CD4-positive, alpha-beta T cell treated with Interleukin-12 subunit alpha and Interleukin-12 subunit beta, for 1 hour (primary cell): Measurements from ENCODE around the gene EPB41L4B.

Experiments used
- DNase-seq: peaks from one replicate; pipeline ENCODE4 v3.0.0-alpha.2; 2020

Gene EPB41L4B

GRCh38 chr9:109191746-109192145, 129.1 kb downstream of the EPB41L4B start:
- DNase-seq = no peak

- no peak for DNase-seq
These were observed 130.7 kb downstream of the EPB41L4B start for GRCh38 chr9:109190151-109190550.

GRCh38 chr9:109186857-109187520, 133.9 kb downstream of the EPB41L4B start:
- DNase-seq = no peak

GRCh38 chr9:109182940-109183798, 137.7 kb downstream of the EPB41L4B start:
- no peak for DNase-seq

GRCh38 chr9:109182550-109182939, 138.3 kb downstream of the EPB41L4B start:
- DNase-seq = no peak

- DNase-seq = peak; percentile 13
These were observed 139.6 kb downstream of the EPB41L4B start for GRCh38 chr9:109181284-109181683.

GRCh38 chr9:109179801-109180523, 140.9 kb downstream of the EPB41L4B start:
- no peak for DNase-seq

GRCh38 chr9:109176963-109177362, 143.9 kb downstream of the EPB41L4B start:
- DNase-seq = no peak

- no peak for DNase-seq
These were observed 144.5 kb downstream of the EPB41L4B start for GRCh38 chr9:109176386-109176785.

GRCh38 chr9:109172935-109173334, 147.9 kb downstream of the EPB41L4B start:
- DNase-seq = no peak

GRCh38 chr9:109171926-109172325, 148.9 kb downstream of the EPB41L4B start:
- no peak for DNase-seq

- no peak for DNase-seq
These were observed 152.7 kb downstream of the EPB41L4B start for GRCh38 chr9:109168170-109168569.

GRCh38 chr9:109167716-109168115, 153.1 kb downstream of the EPB41L4B start:
- DNase-seq = no peak

- no peak for DNase-seq
These were observed 153.9 kb downstream of the EPB41L4B start, which contains the start of gene FRRS1L for GRCh38 chr9:109166771-109167601. Gene FRRS1L (minus strand): TSS chr9:109167249. CDS start chr9:109167138, 111 bp downstream.

GRCh38 chr9:109166171-109166770, 154.6 kb downstream of the EPB41L4B start:
- DNase-seq = no peak

- DNase-seq = no peak
These were observed 156.8 kb downstream of the EPB41L4B start for GRCh38 chr9:109164042-109164441.

GRCh38 chr9:109163194-109163593, 157.7 kb downstream of the EPB41L4B start:
- DNase-seq = no peak

- DNase-seq = no peak
These were observed 158.2 kb downstream of the EPB41L4B start for GRCh38 chr9:109162677-109163076.

GRCh38 chr9:109161471-109161870, 159.4 kb downstream of the EPB41L4B start:
- no peak for DNase-seq

- no peak for DNase-seq
These were observed 161.3 kb downstream of the EPB41L4B start for GRCh38 chr9:109159583-109159982.

- no peak for DNase-seq
These were observed 162.2 kb downstream of the EPB41L4B start for GRCh38 chr9:109158651-109159050.

GRCh38 chr9:109156708-109157107, 164.2 kb downstream of the EPB41L4B start:
- DNase-seq = no peak
